Neural cell (in vitro differentiated cells): ENCODE measurements around the gene SLC25A40. TPM values are rescaled to one million over a fixed set of nuclear protein-coding genes. Genes with fewer than 3 reads are reported as not detected.

Source experiments
- H2AFZ ChIP-seq: fragments of 200-600, 300-800 bp; sonication (generic), shearing (Covaris generic); 2 replicates; pipeline ENCODE4 v1.6.0; 2014; ENCODE audit warnings: low read depth, mild to moderate bottlenecking, antibody characterized with exemption, low read length, moderate library complexity
- H3F3A ChIP-seq: fragments of 200-600 bp; shearing (Covaris generic); 2 replicates; pipeline ENCODE4 v1.6.1; 2016; ENCODE audit warnings: mild to moderate bottlenecking, moderate library complexity, mixed read lengths, antibody characterized with exemption, low read length; ENCODE audit not compliant: insufficient read depth, poor library complexity, severe bottlenecking
- H3K27ac ChIP-seq: fragments of 200-600, 300-800 bp; sonication (generic), shearing (Covaris generic); 2 replicates; pipeline ENCODE4 v1.5.1; 2014; ENCODE audit warnings: mild to moderate bottlenecking, low read length, moderate library complexity
- H3K27me3 ChIP-seq: fragments of 300-800, 200-600 bp; sonication (generic), shearing (Covaris generic); 2 replicates; pipeline ENCODE4 v1.6.0; 2014; ENCODE audit warnings: mild to moderate bottlenecking, low read depth, low read length, moderate library complexity; ENCODE audit not compliant: insufficient read depth
- H3K36me3 ChIP-seq: fragments of 300-800, 200-600 bp; sonication (generic), shearing (Covaris generic); 2 replicates; pipeline ENCODE4 v1.5.1; 2014; ENCODE audit warnings: mild to moderate bottlenecking, antibody characterized with exemption, low read length, moderate library complexity; ENCODE audit not compliant: insufficient read depth
- H3K4me2 ChIP-seq: fragments of 300-800, 200-600 bp; sonication (generic), shearing (Covaris generic); 2 replicates; pipeline ENCODE4 v1.6.0; 2014; ENCODE audit warnings: mild to moderate bottlenecking, low read length
- H3K4me3 ChIP-seq: fragments of 300-800, 200-600 bp; sonication (generic), shearing (Covaris generic); 2 replicates; pipeline ENCODE4 v1.5.1; 2014; ENCODE audit warnings: mild to moderate bottlenecking, low read length, moderate library complexity
- H3K79me2 ChIP-seq: fragments of 200-600 bp; shearing (Covaris generic); replicated peaks from 2 replicates; pipeline ENCODE4 v1.6.0; 2014; ENCODE audit warnings: mild to moderate bottlenecking, low read length, moderate library complexity; ENCODE audit not compliant: insufficient read depth
- H3K9ac ChIP-seq: fragments of 300-800, 200-600 bp; sonication (generic), shearing (Covaris generic); 2 replicates; pipeline ENCODE4 v1.6.1; 2016; ENCODE audit warnings: mild to moderate bottlenecking, low read length, mixed read lengths
- H3K9me2 ChIP-seq: fragments of 200-600 bp; shearing (Covaris generic); 2 replicates; pipeline ENCODE4 v1.6.1; 2016; ENCODE audit warnings: mild to moderate bottlenecking, low read length, mixed read lengths; ENCODE audit not compliant: insufficient read depth
- H3K9me3 ChIP-seq: fragments of 200-600, 300-800 bp; sonication (generic), shearing (Covaris generic); 2 replicates; pipeline ENCODE4 v1.6.1; 2016; ENCODE audit warnings: mild to moderate bottlenecking, mixed run types, low read length, moderate library complexity, mixed read lengths
- H4K20me1 ChIP-seq: fragments of 200-600 bp; shearing (Covaris generic); 2 replicates; pipeline ENCODE4 v1.6.1; 2016; ENCODE audit warnings: mild to moderate bottlenecking, mixed run types; ENCODE audit not compliant: insufficient read depth
- CTCF ChIP-seq: fragments of 450-650 bp; IDR thresholded peaks from 2 replicates; pipeline ENCODE4 v1.5.1; 2014; ENCODE audit warnings: antibody characterized with exemption, mild to moderate bottlenecking, moderate library complexity; ENCODE audit not compliant: poor library complexity, severe bottlenecking
- EP300 ChIP-seq: fragments of 450-650 bp; conservative IDR thresholded peaks from 2 replicates; pipeline ENCODE4 v1.6.1; 2014; ENCODE audit warnings: antibody characterized with exemption, mild to moderate bottlenecking, moderate library complexity; ENCODE audit not compliant: poor library complexity, severe bottlenecking
- EZH2 ChIP-seq: fragments of 200-600, 300-800 bp; shearing (Covaris generic), sonication (generic); IDR thresholded peaks from 2 replicates; pipeline ENCODE4 v1.6.1; 2014; ENCODE audit warnings: antibody characterized with exemption, low read length, borderline replicate concordance, mild to moderate bottlenecking; ENCODE audit not compliant: insufficient read depth, poor library complexity, severe bottlenecking
- MXI1 ChIP-seq: fragments of 450-650 bp; conservative IDR thresholded peaks from 2 replicates; pipeline ENCODE4 v1.6.1; 2014; ENCODE audit warnings: antibody characterized with exemption, mild to moderate bottlenecking; ENCODE audit not compliant: poor library complexity, severe bottlenecking
- POLR2AphosphoS5 ChIP-seq: IDR thresholded peaks from 2 replicates; pipeline ENCODE4 v1.6.1; 2012
- RAD21 ChIP-seq: fragments of 450-650 bp; conservative IDR thresholded peaks from 2 replicates; pipeline ENCODE4 v1.6.1; 2014; ENCODE audit warnings: antibody characterized with exemption, mild to moderate bottlenecking, moderate library complexity
- REST ChIP-seq: IDR thresholded peaks from 2 replicates; pipeline ENCODE4 v1.6.1; 2012; ENCODE audit warnings: borderline replicate concordance
- SMC3 ChIP-seq: fragments of 450-650 bp; conservative IDR thresholded peaks from 2 replicates; pipeline ENCODE4 v1.6.1; 2014; ENCODE audit warnings: antibody characterized with exemption, mild to moderate bottlenecking, moderate library complexity; ENCODE audit not compliant: poor library complexity
- TAF1 ChIP-seq: IDR thresholded peaks from 2 replicates; pipeline ENCODE4 v1.6.1; 2012; ENCODE audit warnings: low read depth
- polyA plus RNA-seq: library from polyadenylated mRNA; depleted of rRNA; stranded (reverse); fragments of >200 nt; gene quantifications from 2 replicates; pipeline ENCODE4 v1.2.3, GENCODE V29; 2014

SLC25A40 gene
- polyA plus RNA-seq, 1 donor from 2014 or later, result 61.6 TPM

GRCh38 chr7:87797798-87798403, 78.3 kb downstream of the SLC25A40 start:
- H4K20me1 ChIP-seq, result no peaks in the 10 kb centered on the region
- no peak overlapping the region for H3K27ac ChIP-seq
- no peaks in the 10 kb centered on the region for H3K9me2 ChIP-seq
- no peak overlapping the region for H3K4me3 ChIP-seq
- no peak overlapping the region for H3K4me2 ChIP-seq
- TF ChIP-seq RAD21 (peak; percentile 64), SMC3 (peak; percentile 71), MXI1 (no peak), CTCF (peak; percentile 69)
- no peaks in the 10 kb centered on the region for H3K27me3 ChIP-seq
- no peaks in the 10 kb centered on the region for H3K36me3 ChIP-seq
- no peaks in the 10 kb centered on the region for H3K9me3 ChIP-seq
- H3K79me2 ChIP-seq, result no peaks in the 10 kb centered on the region
- H3K9ac ChIP-seq, result no peak overlapping the region
- no peaks in the 10 kb centered on the region for H3F3A ChIP-seq
- H2AFZ ChIP-seq, result no peak overlapping the region

- no peaks in the 10 kb centered on the region for H3F3A ChIP-seq
- H2AFZ ChIP-seq, result no peak overlapping the region
- H3K9me2 ChIP-seq, result no peaks in the 10 kb centered on the region
- no peak overlapping the region for H3K9ac ChIP-seq
- H4K20me1 ChIP-seq, result no peaks in the 10 kb centered on the region
- H3K27me3 ChIP-seq, result no peaks in the 10 kb centered on the region
- H3K27ac ChIP-seq, result no peak overlapping the region
- no peaks in the 10 kb centered on the region for H3K36me3 ChIP-seq
- no peaks in the 10 kb centered on the region for H3K9me3 ChIP-seq
- H3K4me2 ChIP-seq, result no peak overlapping the region
- no peak overlapping the region for H3K4me3 ChIP-seq
- H3K79me2 ChIP-seq, result no peaks in the 10 kb centered on the region
- no peak for TF ChIP-seq CTCF
- TF ChIP-seq REST, result no peak
- no peak for TF ChIP-seq RAD21
- no peak for TF ChIP-seq POLR2AphosphoS5
- no peak for TF ChIP-seq EZH2
- no peak for TF ChIP-seq TAF1
- no peak for TF ChIP-seq EP300
- no peak for TF ChIP-seq MXI1
- TF ChIP-seq SMC3, result no peak
Observed at GRCh38 chr7:87797395-87797794, 78.8 kb downstream of the SLC25A40 start.
